GM18951 (cell line): ENCODE measurements around the gene LARGE1.

Source experiments
- POLR2A ChIP-seq: IDR thresholded peaks from 4 replicates; pipeline ENCODE4 v1.6.1; 2011; ENCODE audit warnings: mild to moderate bottlenecking; ENCODE audit not compliant: insufficient read length, insufficient read depth; ENCODE audit errors: extremely low read depth
- in situ Hi-C: fragments of 300-500 bp; cut with MboI; formaldehyde crosslinking; loops from one replicate; pipeline ENCODE4 v1.12.0; 2022; ENCODE audit warnings: low sequenced_read_pairs, mixed read lengths, inconsistent platforms; ENCODE audit not compliant: unreplicated experiment

The LARGE1 gene

GRCh38 chr22:33697640-33698039 lies 222.6 kb downstream of the LARGE1 start:
- in situ Hi-C loops, result no loop called here
- TF ChIP-seq POLR2A, result no peak

GRCh38 chr22:33691057-33691630 lies 229.1 kb downstream of the LARGE1 start:
- no peak for TF ChIP-seq POLR2A
- in situ Hi-C loops, result no loop called here

GRCh38 chr22:33688903-33689302 lies 231.4 kb downstream of the LARGE1 start:
- no peak for TF ChIP-seq POLR2A
- in situ Hi-C loops, result no loop called here

- in situ Hi-C loops, result no loop called here
- TF ChIP-seq POLR2A, result no peak
Observed at GRCh38 chr22:33687464-33687863, 232.8 kb downstream of the LARGE1 start.

- in situ Hi-C loops, result no loop called here
- TF ChIP-seq POLR2A, result no peak
Observed at GRCh38 chr22:33684087-33684486, 236.2 kb downstream of the LARGE1 start.

GRCh38 chr22:33682927-33683326 lies 237.3 kb downstream of the LARGE1 start:
- TF ChIP-seq POLR2A, result no peak
- in situ Hi-C loops, result no loop called here

- no peak for TF ChIP-seq POLR2A
- in situ Hi-C loops, result no loop called here
Observed at GRCh38 chr22:33680632-33681031, 239.6 kb downstream of the LARGE1 start.

- no peak for TF ChIP-seq POLR2A
- in situ Hi-C loops, result no loop called here
Observed at GRCh38 chr22:33678523-33678922, 241.8 kb downstream of the LARGE1 start.

- TF ChIP-seq POLR2A, result no peak
- in situ Hi-C loops, result no loop called here
Observed at GRCh38 chr22:33677536-33677935, 242.7 kb downstream of the LARGE1 start.

GRCh38 chr22:33674357-33674756 lies 245.9 kb downstream of the LARGE1 start:
- in situ Hi-C loops, result no loop called here
- TF ChIP-seq POLR2A, result no peak

GRCh38 chr22:33669746-33670145 lies 250.5 kb downstream of the LARGE1 start:
- in situ Hi-C loops, result no loop called here
- TF ChIP-seq POLR2A, result no peak

GRCh38 chr22:33666961-33667619 lies 253.2 kb downstream of the LARGE1 start:
- TF ChIP-seq POLR2A, result no peak
- in situ Hi-C loops, result no loop called here

- in situ Hi-C loops, result no loop called here
- no peak for TF ChIP-seq POLR2A
Observed at GRCh38 chr22:33666279-33666960, 253.9 kb downstream of the LARGE1 start.

GRCh38 chr22:33659448-33659847 lies 260.8 kb downstream of the LARGE1 start:
- TF ChIP-seq POLR2A, result no peak
- in situ Hi-C loops, result no loop called here
